Measurements from ENCODE around the gene SIX4.

Gene SIX4

GRCh38 chr14:60722357-60723115, 1.6 kb downstream of the SIX4 start:
- TF ChIP-seq, protein P1, sequence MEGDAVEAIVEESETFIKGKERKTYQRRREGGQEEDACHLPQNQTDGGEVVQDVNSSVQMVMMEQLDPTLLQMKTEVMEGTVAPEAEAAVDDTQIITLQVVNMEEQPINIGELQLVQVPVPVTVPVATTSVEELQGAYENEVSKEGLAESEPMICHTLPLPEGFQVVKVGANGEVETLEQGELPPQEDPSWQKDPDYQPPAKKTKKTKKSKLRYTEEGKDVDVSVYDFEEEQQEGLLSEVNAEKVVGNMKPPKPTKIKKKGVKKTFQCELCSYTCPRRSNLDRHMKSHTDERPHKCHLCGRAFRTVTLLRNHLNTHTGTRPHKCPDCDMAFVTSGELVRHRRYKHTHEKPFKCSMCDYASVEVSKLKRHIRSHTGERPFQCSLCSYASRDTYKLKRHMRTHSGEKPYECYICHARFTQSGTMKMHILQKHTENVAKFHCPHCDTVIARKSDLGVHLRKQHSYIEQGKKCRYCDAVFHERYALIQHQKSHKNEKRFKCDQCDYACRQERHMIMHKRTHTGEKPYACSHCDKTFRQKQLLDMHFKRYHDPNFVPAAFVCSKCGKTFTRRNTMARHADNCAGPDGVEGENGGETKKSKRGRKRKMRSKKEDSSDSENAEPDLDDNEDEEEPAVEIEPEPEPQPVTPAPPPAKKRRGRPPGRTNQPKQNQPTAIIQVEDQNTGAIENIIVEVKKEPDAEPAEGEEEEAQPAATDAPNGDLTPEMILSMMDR (IDR thresholded peaks at IDR 0.05; ENCODE audit: low read depth, low read length), result no peak
- DNase-seq (ENCODE audit: low read depth, low spot score), result peak; percentile 75
- in situ Hi-C loops (cut with HindIII; ENCODE audit: low sequenced_read_pairs), result no loop called here

GRCh38 chr14:60722107-60722356, 2.1 kb downstream of the SIX4 start:
- TF ChIP-seq, protein P1 (IDR thresholded peaks at IDR 0.05; ENCODE audit: low read depth, low read length), result no peak
- in situ Hi-C loops (cut with HindIII; ENCODE audit: low sequenced_read_pairs), result no loop called here
- no peak for DNase-seq (ENCODE audit: low read depth, low spot score)
- peak overlapping the region; percentile 57 for H3K4me3 ChIP-seq (ENCODE audit: low read depth, low read length)

More at GRCh38 chr14:60722357-60723115, 1.6 kb downstream of the SIX4 start:
- peak overlapping the region; percentile 57 for H3K4me3 ChIP-seq (ENCODE audit: low read depth, low read length)

DNA sequence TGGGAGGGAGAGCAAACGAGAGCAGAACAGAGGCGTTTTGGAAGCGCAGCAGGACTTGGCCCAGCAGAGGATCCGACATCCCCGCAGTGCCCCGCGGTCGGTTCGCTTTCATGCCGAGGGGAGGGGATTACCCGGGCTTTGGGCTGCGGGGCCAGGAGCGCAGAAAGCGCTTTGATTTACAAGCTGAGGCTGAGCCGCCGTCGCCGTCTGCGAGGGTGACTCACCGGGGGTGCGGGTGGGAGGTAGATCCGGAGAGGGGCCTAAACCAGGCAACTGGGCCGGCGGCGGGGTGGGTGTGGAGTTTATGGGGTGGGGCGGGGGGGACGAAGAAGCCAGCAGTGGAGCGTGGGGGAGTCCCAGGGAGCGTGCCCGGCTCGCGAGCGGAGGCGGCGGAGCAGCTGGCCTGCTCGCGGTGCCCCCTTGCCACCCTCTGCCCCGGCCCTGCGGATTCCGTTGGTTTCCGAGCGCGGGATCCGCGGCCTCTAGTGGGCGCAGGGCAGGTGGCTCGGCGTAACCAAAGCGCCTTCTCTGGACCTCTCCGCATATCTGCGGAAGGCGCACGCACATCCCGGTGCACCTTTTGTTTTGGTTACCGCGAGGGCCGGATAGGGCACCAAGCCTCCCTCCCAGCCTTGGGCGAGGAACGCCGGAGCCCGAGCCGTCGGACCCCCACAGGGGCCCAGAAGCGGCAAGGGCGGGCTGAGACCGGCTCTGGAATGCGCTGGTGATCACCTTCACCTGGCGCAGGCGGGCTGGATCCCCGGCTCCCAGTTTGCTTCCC, 2.6 kb downstream of the SIX4 start:
- DNase-seq (ENCODE audit: low read depth, low spot score), result peak; percentile 79
- TF ChIP-seq, protein P1 (IDR thresholded peaks at IDR 0.05; ENCODE audit: low read depth, low read length), result peak; percentile 50
- in situ Hi-C loops (cut with HindIII; ENCODE audit: low sequenced_read_pairs), result no loop called here
- H3K4me3 ChIP-seq (ENCODE audit: low read depth, low read length), result peak overlapping the region; percentile 57

GRCh38 chr14:60720962-60721325, 3.2 kb downstream of the SIX4 start:
- peak overlapping the region; percentile 57 for H3K4me3 ChIP-seq (ENCODE audit: low read depth, low read length)
- no peak for DNase-seq (ENCODE audit: low read depth, low spot score)
- in situ Hi-C loops (cut with HindIII; ENCODE audit: low sequenced_read_pairs), result no loop called here
- TF ChIP-seq, protein P1 (IDR thresholded peaks at IDR 0.05; ENCODE audit: low read depth, low read length), result no peak

DNA sequence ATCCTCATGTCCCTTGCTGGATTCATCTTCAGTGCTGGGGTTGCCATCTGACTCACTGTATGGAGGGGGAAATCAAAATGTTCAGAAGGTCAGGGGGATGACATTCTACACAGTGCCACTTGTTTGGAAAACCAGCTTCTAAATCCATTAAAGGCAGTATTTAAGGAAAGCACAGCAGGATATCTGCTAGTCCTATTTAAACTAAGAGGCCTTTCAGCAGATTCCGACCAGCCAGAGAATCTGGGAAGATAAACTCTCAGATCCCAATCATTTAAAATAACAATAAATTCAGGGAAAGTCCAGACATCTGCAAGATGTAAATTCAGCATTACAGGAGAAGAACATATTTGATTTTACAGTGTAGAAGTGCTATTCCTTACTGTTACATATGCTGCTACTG, 3.8 kb downstream of the SIX4 start:
- in situ Hi-C loops (cut with HindIII; ENCODE audit: low sequenced_read_pairs), result no loop called here
- TF ChIP-seq, protein P1 (IDR thresholded peaks at IDR 0.05; ENCODE audit: low read depth, low read length), result no peak
- peak overlapping the region; percentile 57 for H3K4me3 ChIP-seq (ENCODE audit: low read depth, low read length)
- DNase-seq (ENCODE audit: low read depth, low spot score), result no peak

- in situ Hi-C loops (cut with HindIII; ENCODE audit: low sequenced_read_pairs), result no loop called here
- TF ChIP-seq, protein P1 (IDR thresholded peaks at IDR 0.05; ENCODE audit: low read depth, low read length), result no peak
- no peak for DNase-seq (ENCODE audit: low read depth, low spot score)
- H3K4me3 ChIP-seq (ENCODE audit: low read depth, low read length), result no peak overlapping the region
These were observed 10.6 kb downstream of the SIX4 start for GRCh38 chr14:60713513-60713912.

Data from astrocyte of the spinal cord (primary cell).